ENCODE data around the gene RAB27A.

The RAB27A gene

DNA sequence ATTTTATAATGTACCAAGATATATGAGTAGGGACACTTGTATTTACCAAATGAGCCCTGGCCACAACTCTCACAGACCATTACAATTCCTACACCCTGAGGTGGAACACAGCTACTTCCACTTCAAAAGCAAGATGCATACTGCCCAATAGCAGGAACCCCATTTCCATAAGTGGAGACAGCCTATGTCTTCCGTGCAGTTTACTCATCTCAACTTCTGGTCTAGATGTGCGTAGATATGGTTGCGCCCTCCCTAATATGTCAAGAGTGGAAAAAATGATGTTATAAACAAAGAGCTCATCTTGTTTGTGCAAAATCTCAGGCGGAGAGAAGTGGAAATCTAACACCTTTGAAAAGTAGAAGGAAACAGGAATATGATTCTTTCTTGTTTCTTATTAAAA lies 44.6 kb downstream of the RAB27A start:
- TF ChIP-seq SIN3A (IDR thresholded peaks at IDR 0.05; ENCODE audit: borderline replicate concordance, insufficient read depth, low read length), result no peak
- TF ChIP-seq, protein P1, sequence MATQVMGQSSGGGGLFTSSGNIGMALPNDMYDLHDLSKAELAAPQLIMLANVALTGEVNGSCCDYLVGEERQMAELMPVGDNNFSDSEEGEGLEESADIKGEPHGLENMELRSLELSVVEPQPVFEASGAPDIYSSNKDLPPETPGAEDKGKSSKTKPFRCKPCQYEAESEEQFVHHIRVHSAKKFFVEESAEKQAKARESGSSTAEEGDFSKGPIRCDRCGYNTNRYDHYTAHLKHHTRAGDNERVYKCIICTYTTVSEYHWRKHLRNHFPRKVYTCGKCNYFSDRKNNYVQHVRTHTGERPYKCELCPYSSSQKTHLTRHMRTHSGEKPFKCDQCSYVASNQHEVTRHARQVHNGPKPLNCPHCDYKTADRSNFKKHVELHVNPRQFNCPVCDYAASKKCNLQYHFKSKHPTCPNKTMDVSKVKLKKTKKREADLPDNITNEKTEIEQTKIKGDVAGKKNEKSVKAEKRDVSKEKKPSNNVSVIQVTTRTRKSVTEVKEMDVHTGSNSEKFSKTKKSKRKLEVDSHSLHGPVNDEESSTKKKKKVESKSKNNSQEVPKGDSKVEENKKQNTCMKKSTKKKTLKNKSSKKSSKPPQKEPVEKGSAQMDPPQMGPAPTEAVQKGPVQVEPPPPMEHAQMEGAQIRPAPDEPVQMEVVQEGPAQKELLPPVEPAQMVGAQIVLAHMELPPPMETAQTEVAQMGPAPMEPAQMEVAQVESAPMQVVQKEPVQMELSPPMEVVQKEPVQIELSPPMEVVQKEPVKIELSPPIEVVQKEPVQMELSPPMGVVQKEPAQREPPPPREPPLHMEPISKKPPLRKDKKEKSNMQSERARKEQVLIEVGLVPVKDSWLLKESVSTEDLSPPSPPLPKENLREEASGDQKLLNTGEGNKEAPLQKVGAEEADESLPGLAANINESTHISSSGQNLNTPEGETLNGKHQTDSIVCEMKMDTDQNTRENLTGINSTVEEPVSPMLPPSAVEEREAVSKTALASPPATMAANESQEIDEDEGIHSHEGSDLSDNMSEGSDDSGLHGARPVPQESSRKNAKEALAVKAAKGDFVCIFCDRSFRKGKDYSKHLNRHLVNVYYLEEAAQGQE (IDR thresholded peaks at IDR 0.05; ENCODE audit: insufficient read depth in 1 of 2, low read depth in 2 of 2, low read length in 2 of 2), result no peak

DNA sequence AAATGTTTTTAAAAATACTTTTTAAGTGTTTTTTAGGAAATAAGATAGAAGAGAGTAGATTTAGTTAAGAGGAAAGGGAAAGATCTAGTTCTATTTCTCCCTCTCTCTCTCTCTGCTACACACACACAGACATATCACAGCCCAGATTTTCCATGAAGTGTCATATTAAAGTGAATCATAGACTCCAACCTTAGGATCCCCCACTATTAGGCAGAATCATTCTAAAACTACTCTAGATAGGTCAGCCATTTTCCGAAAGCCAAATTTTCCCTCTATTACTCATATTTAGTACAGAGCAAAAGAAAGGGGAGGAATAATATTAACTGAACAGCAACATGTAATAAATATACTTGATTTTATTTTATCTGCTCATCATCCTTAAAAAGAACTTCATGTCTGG lies 47.7 kb downstream of the RAB27A start:
- TF ChIP-seq FOXP2 (optimal IDR thresholded peaks at IDR 0.05; ENCODE audit: borderline replicate concordance, extremely low read depth, extremely low read length, insufficient read depth) (no peak), TAF1 (IDR thresholded peaks at IDR 0.05; ENCODE audit: borderline replicate concordance, insufficient read depth, low read length) (no peak), POLR2AphosphoS5 (IDR thresholded peaks at IDR 0.05; ENCODE audit: low read depth, low read length) (no peak), SIN3A (IDR thresholded peaks at IDR 0.05; ENCODE audit: borderline replicate concordance, insufficient read depth, low read length) (no peak)
- TF ChIP-seq, protein P1 (IDR thresholded peaks at IDR 0.05; ENCODE audit: insufficient read depth in 1 of 2, low read depth in 2 of 2, low read length in 2 of 2), result no peak

DNA sequence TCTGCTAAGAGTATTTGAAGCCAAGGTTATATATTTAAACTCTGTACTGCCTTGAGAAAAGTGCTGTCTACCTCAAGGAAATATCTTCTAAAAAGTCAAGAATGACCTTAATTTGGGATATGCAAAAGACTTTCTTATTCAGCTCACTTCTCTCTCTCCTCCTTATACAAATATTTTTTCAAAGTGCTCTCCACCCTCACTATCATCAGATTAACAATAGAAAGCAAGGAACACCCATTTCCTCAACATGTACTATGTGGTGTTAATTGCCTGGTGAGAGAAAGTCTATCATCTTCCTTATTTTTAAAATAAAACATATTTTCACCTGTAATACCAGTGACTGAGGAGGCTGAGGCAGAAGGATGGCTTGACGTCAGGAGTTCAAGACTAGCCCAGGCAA lies 48.4 kb downstream of the RAB27A start:
- no peak for TF ChIP-seq FOXP2 (optimal IDR thresholded peaks at IDR 0.05; ENCODE audit: borderline replicate concordance, extremely low read depth, extremely low read length, insufficient read depth)
- TF ChIP-seq, protein P1 (IDR thresholded peaks at IDR 0.05; ENCODE audit: insufficient read depth in 1 of 2, low read depth in 2 of 2, low read length in 2 of 2), result no peak
- TF ChIP-seq TAF1 (IDR thresholded peaks at IDR 0.05; ENCODE audit: borderline replicate concordance, insufficient read depth, low read length), result no peak
- no peak for TF ChIP-seq POLR2AphosphoS5 (IDR thresholded peaks at IDR 0.05; ENCODE audit: low read depth, low read length)
- no peak for TF ChIP-seq SIN3A (IDR thresholded peaks at IDR 0.05; ENCODE audit: borderline replicate concordance, insufficient read depth, low read length)

DNA sequence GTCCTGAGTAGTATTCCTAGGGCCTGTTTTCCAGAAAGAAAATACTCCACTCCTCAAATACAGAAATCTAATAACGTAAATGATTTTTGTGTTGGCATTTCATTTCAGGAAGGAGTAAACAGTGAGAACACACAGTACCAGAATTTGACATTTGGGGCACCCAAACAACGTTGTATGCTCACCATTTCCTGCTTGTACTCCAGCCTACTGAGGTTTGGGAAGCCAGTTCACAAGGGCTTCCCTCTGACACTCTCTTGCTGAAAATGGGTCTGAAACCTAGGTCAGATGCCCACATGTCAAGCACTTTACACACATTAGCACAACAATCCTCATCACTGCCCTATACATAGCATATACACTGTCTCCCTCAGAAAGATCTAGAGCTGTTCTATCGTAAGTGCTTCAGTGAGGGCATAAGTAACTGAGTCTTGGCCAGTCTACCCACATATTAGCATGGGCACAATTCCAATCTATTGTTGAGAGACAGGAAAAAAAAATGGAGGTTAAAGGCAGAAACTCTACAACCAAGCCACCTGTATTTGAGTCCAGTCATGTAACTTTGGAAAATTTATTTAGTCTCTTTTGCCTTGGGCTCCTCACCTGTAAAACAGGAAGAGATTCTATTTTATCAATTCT lies 49.4 kb downstream of the RAB27A start:
- TF ChIP-seq, protein P1 (IDR thresholded peaks at IDR 0.05; ENCODE audit: insufficient read depth in 1 of 2, low read depth in 2 of 2, low read length in 2 of 2), result no peak
- no peak for TF ChIP-seq SIN3A (IDR thresholded peaks at IDR 0.05; ENCODE audit: borderline replicate concordance, insufficient read depth, low read length)
- TF ChIP-seq TAF1 (IDR thresholded peaks at IDR 0.05; ENCODE audit: borderline replicate concordance, insufficient read depth, low read length), result no peak
- no peak for TF ChIP-seq FOXP2 (optimal IDR thresholded peaks at IDR 0.05; ENCODE audit: borderline replicate concordance, extremely low read depth, extremely low read length, insufficient read depth)
- no peak for TF ChIP-seq POLR2AphosphoS5 (IDR thresholded peaks at IDR 0.05; ENCODE audit: low read depth, low read length)

All from PFSK-1 (cell line).